NCI-H526 (cell line): ENCODE measurements around the gene PRR12.
A peak's percentile ranks its signal among the peaks of the same experiment; 100 is the strongest.

Experiments used
- DNase-seq, 2 experiments: peaks; one replicate each; lab custom pipeline; 2025; lab: John Stamatoyannopoulos, UW

Gene PRR12

DNA sequence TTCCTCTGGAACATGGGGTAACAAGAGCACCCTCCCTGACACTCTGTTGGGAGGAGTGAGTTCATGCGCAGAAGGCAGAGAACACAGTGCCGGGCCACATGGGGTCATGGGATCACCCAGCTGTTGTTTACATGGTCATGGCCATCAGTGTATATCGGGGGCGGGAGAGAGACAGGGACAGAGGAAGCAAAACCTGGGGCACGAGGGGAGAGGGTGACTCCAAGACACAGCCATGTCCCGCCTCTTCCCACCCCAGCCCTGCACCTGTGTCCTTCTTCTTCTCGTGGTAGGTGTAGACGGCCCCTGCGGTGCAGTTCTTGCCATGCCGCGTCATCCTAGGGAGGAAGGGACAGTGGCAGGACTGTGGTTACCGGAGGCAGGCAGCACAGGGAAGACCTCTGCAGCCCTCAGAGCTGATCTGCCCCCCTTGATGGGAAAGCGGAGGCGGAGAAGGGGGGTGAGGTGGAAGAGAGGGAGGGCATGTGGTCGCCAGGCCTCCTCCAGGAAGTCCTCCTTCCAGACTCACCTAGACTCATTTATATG, 30.6 kb upstream of the PRR12 start:
- no peak for DNase-seq

DNA sequence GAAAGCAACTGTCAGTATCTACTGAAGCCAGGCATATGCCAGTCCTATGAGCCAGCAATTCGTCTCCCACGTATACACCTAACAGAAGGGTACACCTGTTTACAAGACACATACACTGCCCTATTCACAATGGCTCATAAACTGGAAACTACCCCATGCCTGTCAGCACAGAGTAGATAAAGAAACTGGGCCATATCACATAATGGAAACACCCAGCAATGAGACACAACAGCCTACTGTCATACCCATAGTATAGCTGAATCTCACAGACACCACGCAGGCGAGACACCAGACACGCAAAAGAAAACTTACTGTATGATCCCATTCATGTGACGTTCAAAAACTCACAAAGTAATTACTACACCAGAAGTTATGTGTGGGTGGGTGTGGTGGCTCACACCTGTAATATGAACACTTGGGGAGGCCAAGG, 26.4 kb upstream of the PRR12 start:
- DNase-seq = no peak

DNA sequence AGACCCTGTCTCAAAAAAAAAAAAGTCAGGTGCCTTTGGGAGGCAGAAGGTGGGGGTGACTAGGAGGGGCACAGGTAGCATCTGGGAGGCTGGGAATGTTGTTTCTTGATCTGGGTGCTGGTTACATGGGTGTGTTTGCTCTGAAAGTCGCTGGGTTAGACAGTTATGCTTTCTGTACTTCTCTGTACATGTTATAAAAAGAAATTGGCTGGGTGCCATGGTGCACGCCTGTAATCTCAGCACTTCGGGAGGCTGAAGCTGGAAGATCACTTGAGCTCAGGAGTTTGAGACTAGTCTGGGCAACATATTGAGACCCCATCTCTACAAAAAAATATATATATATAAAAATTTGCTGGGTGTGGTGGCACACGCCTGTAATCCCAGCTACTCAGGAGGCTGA, 25.7 kb upstream of the PRR12 start:
- DNase-seq = no peak

DNA sequence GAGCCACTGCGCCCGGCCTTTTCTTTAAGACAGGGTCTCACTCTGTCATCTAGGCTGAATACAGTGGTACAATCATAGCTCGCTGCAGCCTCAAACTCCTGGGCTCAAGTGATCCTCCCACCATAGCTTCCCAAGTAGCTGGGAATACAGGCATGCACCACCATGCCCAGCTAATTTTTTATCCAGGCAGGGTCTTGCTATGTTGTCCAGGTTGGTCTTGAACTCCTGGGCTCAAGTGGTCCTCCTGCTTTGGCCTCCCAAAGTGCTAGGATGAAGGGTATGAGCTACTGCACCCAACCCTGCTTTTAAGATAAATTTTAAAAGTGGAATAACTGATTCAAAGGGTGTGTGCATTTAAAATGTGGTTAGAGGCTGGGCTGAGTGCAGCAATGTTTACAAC, 24.7 kb upstream of the PRR12 start:
- no peak for DNase-seq

DNA sequence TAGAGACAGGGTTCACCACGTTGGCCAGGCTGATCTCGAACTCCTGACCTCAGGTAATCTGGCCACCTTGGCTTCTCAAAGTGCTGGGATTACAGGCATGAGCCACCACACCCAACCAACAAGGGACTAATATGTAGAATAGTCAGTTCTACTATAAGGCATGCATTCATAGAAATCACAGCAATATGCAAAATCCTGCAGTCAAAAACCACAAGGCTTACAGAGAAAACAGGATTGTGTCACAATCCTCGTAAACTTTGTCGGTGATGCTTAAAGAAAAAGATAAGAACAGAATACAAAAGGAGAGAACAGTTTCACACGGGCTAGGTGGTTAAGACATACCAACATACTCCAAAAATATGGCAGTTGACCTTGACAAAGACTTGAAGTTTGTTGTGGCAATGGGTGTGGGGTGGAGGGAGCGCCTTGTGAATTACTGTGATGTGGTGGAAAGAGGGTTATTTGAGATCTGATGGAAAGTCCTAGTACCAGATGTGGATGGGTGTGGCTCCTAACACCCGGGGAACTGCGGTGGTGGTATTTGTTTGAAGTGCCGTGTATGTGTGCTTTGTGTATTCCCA, 23.0 kb upstream of the PRR12 start:
- DNase-seq = peak in 1 of 2 experiments; percentile 14

DNA sequence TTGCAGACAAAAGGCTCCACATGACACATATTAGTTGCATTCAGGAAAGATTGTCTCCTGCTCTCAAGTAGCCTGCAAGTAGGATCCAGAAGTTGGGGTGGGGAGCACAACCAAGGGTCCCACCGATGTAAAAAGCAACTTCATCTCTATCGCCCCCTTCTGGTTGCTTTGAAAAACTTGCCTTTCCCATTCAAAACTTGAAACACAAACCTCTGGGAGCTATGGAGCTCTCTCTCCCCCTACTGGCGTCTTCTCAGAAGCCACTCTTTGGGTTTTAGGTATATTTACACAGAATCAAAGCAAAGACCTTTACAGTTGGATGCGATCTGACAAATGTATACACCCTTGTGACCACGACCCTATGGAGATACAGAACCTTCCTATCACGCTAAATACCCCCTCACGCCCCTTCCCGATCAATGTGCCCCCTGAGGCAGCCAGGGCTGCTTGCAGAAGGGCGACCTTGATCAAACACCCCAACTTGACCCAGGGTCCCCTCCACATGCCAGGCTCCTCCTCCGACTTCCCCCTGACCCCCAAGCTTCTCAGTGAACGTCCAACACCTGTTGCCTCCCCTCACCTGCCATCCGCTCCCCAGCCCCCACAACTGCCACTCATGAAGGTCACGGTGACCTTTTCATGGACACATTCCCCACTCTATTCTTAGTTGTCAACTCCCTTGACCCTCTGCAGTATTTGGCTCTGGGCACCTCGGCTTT, 20.7 kb upstream of the PRR12 start:
- peak; percentile 73 to 88 for DNase-seq

DNA sequence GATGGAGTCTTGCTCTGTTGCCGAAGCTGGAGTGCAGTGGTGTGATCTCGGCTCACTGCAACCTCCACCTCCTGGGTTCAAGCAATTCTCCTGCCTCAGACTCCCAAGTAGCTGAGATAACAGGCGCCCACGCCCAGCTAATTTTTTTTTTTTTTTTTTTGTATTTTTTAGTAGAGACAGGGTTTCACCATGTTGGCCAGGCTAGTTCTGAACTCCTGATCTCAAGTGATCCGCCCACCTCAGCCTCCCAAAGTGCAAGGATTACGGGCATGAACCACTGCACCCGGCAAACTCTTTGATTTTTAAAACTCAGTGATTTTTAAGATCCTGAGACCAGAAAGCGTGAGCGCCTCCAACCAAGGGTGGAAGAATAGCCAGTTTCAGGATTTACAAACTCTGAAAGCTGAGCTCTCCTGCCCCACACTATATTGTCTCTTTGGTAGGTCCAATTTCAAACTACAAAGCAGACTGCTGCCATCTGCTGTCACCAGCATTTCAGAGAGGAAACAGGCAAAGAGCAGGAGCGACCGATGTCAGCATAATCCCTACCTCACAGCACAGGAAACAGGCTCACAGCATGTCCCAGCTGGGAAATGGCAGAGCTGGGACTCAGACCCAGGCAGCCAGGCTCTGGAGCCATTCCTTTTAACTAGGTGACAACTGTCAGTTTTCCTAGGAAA, 19.8 kb upstream of the PRR12 start:
- no peak for DNase-seq

DNA sequence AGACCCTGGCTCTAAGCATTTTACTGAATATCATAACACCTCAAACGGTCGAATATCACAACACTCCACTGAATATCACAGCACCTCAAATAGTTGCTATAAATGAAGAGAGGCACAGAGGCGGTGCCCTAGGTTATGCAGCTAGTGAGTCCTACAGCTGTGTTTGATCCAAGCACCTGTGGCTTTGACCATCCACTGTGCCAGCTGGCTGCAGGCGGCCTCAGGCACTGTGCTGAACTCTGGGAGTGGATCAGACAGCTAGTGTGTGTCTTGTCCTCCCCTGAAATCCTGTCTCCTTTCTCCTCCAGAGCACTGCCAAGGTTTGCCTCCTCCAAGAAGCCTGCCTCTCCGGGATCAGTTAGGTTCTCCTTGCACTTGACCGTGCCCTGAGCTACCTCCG, 18.0 kb upstream of the PRR12 start:
- DNase-seq = no peak

DNA sequence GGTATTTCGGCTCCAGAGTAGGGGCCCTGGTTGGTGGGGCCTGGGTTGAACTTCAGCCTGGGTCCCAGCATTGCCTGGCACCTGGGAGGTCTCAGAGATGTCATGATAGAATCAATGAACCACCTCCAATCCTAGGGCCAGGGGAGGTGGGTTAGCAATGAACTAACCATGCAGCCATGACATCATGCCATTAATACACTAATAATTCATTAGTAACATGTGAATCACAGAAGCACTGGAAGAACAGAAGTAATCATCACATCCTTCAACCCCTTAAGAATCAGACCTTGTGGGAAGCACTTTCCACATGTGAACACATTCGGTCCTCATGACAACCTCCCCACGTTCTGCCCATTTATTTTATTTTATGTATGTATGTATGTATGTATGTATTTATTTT, 17.6 kb upstream of the PRR12 start:
- no peak for DNase-seq

DNA sequence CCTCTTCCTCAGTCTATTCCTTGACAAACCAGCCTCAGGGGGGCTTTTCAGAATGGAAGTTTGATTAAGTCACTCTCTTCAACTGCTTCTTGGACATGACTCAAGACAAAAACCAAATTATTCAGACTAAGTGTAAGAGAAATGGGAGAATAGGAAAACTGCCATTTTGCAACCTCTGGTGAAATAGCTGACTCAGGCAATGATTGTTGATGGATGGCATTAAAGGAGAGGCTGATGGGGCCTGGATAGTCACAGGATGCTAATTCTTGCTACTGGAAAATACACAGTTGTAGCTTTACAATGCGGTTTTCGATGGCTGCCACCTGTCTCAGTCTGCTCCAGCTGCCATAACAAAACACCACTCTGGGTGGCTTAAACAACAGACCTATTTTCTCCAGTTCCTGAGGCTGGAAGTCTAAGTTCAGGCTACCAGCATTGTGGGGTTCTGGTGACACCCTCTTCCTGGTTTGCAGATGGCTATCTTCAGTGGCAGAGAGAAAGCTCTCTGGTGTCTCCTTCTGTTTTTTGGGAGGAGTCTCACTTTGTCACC, 16.7 kb upstream of the PRR12 start:
- no peak for DNase-seq

DNA sequence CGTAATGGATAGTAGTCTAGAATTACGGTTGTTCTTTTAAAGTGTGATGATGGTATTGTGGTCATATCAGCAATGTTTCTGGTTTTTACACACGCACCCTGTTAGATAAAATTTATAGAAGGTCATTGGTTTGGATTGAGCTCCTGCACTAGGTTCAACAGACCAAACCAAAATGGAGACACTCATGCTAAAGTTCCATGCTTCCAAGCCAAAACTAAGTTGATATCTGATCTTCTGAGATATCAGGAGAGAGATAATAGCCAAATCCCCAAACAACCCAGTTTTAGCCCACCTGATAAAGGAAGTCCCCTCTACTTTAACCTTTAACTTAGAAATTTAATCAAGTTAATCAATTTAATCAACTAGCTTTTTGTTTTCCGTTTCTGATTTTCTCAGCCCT, 11.8 kb upstream of the PRR12 start:
- no peak for DNase-seq

DNA sequence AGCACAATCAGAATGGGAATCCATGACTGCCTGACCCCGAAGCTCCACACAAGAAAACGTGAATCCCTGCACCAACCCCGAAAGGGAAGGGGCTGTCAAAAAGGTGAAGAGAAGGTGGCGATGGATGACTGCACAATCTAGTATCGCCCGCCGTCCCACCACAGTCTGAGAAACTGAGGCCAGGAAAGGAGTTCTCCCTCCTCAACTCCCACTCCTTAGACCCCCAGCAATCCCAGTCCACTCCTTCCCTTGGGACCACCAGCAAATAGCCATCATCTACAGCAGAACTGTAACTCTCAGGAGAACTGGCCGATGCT, 11.1 kb upstream of the PRR12 start:
- no peak for DNase-seq

DNA sequence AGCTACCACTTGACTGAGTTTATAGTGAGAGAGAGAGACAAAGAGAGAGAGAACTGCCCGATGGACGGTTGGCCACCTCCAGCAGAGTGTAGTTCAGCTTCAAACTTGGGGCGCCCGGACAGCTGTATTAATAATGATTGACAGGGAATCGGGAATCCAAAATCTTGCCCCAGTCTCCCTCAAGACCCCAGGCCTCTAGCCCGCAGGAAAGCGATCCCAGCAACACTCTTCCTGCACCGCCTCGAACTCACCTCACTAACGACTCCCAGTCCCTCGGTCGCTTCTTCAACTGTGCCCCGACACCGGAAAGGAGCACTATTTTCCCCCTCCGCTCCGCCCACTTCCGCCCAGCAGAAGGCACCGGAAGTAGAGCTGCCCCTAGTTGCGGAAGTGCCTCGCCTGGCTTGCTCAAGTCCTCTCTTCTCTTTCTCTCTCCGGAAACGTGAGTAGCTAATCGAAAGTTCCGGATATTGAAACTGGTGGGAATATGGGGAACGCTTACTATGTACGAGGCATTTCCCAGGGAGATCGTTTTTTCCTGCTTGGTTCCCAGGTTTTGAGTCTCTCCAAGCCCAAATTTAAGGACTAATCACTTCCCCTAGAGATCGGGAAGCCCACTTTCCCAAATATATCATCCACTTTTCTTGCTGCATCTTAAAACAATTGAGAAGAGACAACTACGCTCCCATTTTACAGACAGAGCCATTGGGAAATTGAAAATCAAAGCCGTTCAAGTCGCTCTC, 10.5 kb upstream of the PRR12 start, which contains the start of gene NOSIP:
Gene NOSIP (minus strand): TSS at position 293 of the 743 bp plus-strand sequence. CDS start 19,865 bp downstream, outside the sequence.
- peak; percentile 91 to 97 for DNase-seq

DNA sequence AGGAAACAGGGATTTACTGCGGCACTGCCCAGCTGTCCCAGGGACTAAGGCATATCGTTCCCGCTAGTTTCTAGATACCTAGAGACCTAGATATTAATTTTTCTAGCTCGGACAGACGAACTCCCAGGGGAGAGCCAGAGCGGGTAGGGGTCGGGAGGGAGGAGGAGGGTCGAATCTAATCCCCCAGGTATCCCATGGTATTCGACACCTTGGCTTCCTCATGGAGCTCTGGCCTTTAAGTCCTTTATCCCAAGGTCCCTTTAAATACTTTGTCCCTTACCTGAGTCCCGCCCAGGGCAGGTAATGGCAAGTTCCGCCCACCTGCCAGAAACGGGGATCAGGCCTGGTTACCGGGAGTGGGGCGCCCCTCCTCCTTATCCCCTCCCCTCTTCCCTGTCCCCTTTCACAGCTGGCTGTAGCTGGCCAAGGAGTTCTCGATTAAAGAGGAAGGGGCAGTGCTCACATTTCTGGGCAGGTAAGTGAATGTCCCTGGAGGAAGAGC, 9.9 kb upstream of the PRR12 start, which contains the start of gene PRRG2:
Gene PRRG2 (plus strand): TSS at position 310 of the 502 bp plus-strand sequence. CDS start 1,904 bp downstream, outside the sequence.
- DNase-seq = peak; percentile 29 to 41

DNA sequence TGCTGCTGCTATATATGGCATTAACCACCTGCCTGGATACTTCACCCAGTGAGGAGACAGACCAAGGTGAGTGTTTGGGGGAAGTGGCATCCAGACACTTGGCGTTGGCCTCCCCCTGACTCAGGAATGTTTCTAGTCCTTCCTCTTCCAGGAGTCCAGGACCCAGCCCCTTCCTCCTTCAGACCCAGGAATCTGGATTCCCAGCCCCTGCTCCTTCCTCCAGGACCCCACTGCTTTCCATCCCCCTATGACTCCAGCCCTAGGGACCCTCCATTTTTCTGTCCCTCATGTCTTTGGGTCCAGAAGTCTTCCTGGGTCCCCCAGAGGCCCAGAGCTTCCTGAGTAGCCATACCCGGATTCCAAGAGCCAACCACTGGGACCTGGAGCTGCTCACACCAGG, 7.7 kb upstream of the PRR12 start:
- no peak for DNase-seq

DNA sequence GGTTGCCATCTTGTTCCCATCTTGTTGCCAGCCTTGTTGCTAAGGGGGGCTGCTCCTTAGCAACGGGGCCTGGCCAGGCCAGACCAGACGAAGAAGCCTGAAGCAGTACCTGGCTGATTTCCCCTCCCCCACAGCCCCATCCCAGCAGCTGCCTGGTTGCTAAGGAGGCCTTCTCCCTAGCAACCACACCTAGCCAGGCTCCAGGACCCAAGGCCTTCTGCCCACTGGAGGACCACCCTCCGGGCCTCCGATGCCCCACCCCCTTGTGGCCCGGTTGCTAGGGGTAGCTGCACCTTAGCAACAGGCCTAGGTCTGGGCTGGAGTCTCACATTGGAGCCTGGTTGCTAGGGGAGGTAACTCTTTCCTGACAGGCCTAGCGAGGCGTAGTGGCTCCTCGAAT, 6.0 kb upstream of the PRR12 start:
- peak; percentile 14 to 21 for DNase-seq

DNA sequence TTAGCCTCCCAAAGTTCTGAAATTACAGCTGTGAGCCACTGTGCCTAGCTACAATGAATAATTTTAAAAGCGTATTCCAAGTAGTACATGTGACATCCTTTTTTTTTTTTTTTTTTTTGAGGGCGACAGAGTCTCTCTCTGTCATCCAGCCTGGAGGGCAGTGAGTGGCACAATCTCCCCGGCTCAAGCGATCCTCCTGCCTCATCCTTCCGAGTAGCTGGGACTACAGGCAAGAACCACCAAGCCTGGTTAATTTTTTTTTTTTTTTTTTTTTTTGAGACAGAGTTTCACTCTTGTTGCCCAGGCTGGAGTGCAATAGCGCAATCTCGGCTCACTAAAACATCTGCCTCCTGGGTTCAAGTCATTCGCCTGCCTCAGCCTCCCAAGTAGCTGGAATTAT, 3.8 kb upstream of the PRR12 start:
- no peak for DNase-seq

DNA sequence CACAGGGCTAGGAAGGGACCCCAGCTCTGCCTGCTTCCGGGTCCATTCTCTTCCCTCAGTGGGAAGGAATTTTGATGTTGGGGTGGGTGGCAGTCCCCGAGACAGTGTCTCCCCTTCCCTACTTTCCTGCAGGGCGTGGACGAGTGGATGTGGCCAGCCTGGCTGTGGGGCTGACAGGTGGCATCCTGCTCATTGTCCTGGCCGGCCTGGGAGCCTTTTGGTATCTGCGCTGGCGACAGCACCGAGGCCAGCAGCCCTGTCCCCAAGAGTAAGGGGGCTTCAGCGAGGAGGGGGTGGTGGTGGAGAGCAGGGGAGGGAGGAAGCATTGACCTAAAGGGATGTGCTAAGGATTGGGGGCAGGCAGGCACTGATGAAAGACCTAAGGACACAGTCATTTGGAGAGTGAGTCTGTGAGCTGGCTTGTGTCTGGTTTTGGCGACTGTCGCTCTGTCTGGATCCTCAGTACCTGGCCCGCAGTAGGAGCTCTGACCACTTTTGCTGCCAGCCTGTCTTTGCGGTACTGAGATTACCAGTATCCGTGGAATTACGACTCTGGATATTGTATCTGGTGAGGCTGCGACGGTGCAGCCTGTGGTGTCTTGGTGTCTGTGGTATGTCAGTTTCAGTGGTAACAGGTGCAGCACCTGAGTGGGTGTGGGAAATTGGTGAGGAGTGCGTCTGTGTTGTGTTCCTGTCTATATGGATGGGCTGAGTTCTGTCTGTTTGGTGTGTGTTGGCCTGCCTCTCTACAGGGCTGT, 2.4 kb upstream of the PRR12 start:
- DNase-seq = no peak

DNA sequence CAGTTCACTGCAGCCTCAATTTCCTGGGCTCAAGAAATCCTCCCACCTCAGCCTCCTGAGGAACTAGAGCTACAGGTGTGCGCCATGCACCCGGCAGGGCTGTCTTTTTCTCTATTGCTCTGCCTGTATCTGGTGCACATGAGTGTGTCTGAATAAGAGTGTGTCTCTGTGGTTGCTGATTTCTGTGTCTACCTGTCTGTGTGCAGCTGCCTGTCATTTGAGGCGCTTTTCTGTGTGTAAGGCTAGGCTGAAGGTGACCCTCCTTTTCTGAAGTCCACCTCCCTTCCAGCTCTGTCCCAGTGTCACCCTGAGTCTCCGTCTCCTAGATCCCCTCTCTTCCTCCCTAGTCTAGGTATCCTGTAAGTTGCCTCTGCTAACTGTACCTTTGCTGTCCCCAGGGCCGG, 1.5 kb upstream of the PRR12 start:
- DNase-seq = no peak

DNA sequence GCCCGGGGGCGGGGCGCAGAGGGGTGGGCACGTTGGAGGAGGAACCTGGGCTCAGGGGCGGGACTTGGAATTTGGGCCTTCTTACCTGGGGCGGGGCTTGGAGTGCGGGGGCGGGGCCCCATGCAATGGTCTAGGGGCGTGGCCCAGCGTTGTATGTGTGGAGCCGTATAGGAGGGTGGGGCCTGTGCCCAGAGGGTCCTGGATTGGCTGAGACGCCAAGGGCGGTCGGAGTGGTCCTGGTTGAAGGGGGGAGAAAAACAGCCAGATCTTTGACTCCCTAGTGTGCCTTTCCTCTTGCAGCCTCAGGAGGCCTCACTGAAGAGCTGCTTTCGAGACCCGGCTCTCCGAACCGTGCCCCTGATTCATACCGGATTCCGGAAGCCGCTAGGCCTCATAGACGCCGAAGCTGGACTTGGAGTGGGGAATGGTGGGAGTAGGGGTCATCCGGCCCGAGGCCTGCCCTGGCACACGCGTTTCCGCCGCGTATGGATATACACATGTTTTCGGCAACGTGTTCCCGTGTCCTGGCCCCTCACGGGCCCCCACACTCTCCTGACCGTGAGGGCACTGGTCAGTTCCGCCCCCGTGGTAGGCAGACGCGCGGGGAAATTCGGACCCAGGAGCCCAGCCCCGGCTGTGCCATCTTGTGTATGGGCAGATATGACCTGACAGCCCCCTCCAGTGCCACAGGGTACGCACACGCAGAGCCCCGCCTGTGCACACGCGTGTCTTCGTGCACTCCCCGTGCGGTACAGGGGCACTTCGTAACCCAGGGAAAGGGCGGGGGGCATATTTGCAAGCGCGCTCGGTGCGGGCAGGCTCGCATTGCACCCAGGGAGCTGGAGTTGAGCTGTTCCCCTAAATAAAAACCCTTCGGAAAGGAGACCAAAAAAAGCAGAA, 661 bp upstream of the PRR12 start:
- peak; percentile 95 to 98 for DNase-seq
